Gastrocnemius medialis (tissue), 4 donors: Measurements from ENCODE around the gene ADARB2.

Experiments
- POLR2A ChIP-seq, 2 donors: fragments of 450-650 bp; IDR thresholded peaks; one replicate each; pipeline ENCODE4 v1.6.1; 2017; ENCODE audit warnings: antibody characterized with exemption in 2 of 2, mild to moderate bottlenecking in 2 of 2, moderate library complexity in 2 of 2
- TF ChIP-seq, protein P1 (sequence below), 5 experiments: fragments of 450-650 bp in 3 of 5; fragments of 200-600 bp in 2 of 5; sonication (generic) in 2 of 5; IDR thresholded peaks in 4 of 5; conservative IDR thresholded peaks in 1 of 5; 1 replicate in 4 of 5; 2 replicates in 1 of 5; pipeline ENCODE4 v1.5.1; 2016 to 2019; ENCODE audit warnings: antibody characterized with exemption in 5 of 5, mild to moderate bottlenecking in 3 of 5, moderate library complexity in 3 of 5

GRCh38 chr10:1227510-1228402 is 509.6 kb downstream of the ADARB2 start:
- TF ChIP-seq, protein P1, sequence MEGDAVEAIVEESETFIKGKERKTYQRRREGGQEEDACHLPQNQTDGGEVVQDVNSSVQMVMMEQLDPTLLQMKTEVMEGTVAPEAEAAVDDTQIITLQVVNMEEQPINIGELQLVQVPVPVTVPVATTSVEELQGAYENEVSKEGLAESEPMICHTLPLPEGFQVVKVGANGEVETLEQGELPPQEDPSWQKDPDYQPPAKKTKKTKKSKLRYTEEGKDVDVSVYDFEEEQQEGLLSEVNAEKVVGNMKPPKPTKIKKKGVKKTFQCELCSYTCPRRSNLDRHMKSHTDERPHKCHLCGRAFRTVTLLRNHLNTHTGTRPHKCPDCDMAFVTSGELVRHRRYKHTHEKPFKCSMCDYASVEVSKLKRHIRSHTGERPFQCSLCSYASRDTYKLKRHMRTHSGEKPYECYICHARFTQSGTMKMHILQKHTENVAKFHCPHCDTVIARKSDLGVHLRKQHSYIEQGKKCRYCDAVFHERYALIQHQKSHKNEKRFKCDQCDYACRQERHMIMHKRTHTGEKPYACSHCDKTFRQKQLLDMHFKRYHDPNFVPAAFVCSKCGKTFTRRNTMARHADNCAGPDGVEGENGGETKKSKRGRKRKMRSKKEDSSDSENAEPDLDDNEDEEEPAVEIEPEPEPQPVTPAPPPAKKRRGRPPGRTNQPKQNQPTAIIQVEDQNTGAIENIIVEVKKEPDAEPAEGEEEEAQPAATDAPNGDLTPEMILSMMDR (IDR thresholded peaks at IDR 0.05 in 4 of 5, conservative IDR thresholded peaks at IDR 0.05 in 1 of 5): no peak
- no peak for TF ChIP-seq POLR2A (IDR thresholded peaks at IDR 0.05)
